IMR-90 (cell line): ENCODE results near the gene MUC5AC. TPM values are rescaled to one million over a fixed set of nuclear protein-coding genes. Genes with fewer than 3 reads are reported as not detected.

Experiments used
- ATAC-seq: fragments of 200-7000 bp; cut with Tn5 transposase; 2 replicates; pipeline ENCODE4 v1.9.1; 2020; ENCODE audit warnings: low read depth, mild to moderate bottlenecking, moderate library complexity
- BruUV-seq: library from RNA; stranded (reverse); fragments of 400-500 nt; replicated peaks from 2 replicates; lab custom pipeline; 2021; lab: Mats Ljungman, UMichigan
- CTCF ChIA-PET: fragments of 300-600 bp; formaldehyde crosslinking; extraction: SDS; loops from one replicate; lab custom pipeline; 2021; ENCODE audit warnings: antibody characterized with exemption; lab: Yijun Ruan, JAX
- POLR2A ChIA-PET: fragments of 300-600 bp; sonication (Branson Sonifier 250); formaldehyde crosslinking; loops from one replicate; lab custom pipeline; 2022; ENCODE audit warnings: antibody characterized with exemption; ENCODE audit not compliant: unreplicated experiment; lab: Charles Lee
- DNase-seq: peaks from one replicate; pipeline ENCODE4 v3.0.0; 2013
- H2AFZ ChIP-seq: replicated peaks from 2 replicates; pipeline ENCODE3; 2013; ENCODE audit warnings: low read length, mild to moderate bottlenecking; ENCODE audit not compliant: poor library complexity
- H2AK5ac ChIP-seq: 2 replicates; pipeline ENCODE4 v1.6.1; 2013; ENCODE audit warnings: low read depth, low read length, inconsistent platforms
- H2AK9ac ChIP-seq: replicated peaks from 2 replicates; pipeline ENCODE3; 2013; ENCODE audit warnings: mild to moderate bottlenecking, low read depth, low read length, moderate library complexity; ENCODE audit not compliant: poor library complexity
- H2BK120ac ChIP-seq: 2 replicates; pipeline ENCODE4 v1.6.1; 2013; ENCODE audit warnings: low read depth, low read length, inconsistent platforms
- H2BK15ac ChIP-seq: 3 replicates; pipeline ENCODE4 v1.6.1; 2013; ENCODE audit warnings: low read depth, low read length, inconsistent platforms
- H2BK20ac ChIP-seq: 2 replicates; pipeline ENCODE4 v1.6.1; 2013; ENCODE audit warnings: low read depth, mild to moderate bottlenecking, inconsistent platforms, low read length, moderate library complexity
- H2BK5ac ChIP-seq: 2 replicates; pipeline ENCODE4 v1.6.1; 2013; ENCODE audit warnings: mild to moderate bottlenecking, low read depth, low read length, inconsistent platforms; ENCODE audit not compliant: poor library complexity, severe bottlenecking
- H3K14ac ChIP-seq: replicated peaks from 2 replicates; pipeline ENCODE4 v1.6.1; 2013; ENCODE audit warnings: low read depth, low read length, inconsistent platforms
- H3K18ac ChIP-seq: 2 replicates; pipeline ENCODE4 v1.6.1; 2013; ENCODE audit warnings: low read depth, low read length, control low read depth
- H3K23ac ChIP-seq: 2 replicates; pipeline ENCODE4 v1.6.1; 2013; ENCODE audit warnings: low read depth, low read length, inconsistent platforms
- H3K27ac ChIP-seq: 2 replicates; pipeline ENCODE4 v1.5.1; 2013; ENCODE audit warnings: mild to moderate bottlenecking, control low read depth, low read length; ENCODE audit not compliant: insufficient read depth
- H3K27me3 ChIP-seq: 2 replicates; pipeline ENCODE4 v1.6.1; 2013; ENCODE audit warnings: low read length; ENCODE audit not compliant: control insufficient read depth, insufficient read depth
- H3K36me3 ChIP-seq: 2 replicates; pipeline ENCODE4 v1.6.1; 2013; ENCODE audit warnings: low read length, mixed read lengths; ENCODE audit not compliant: control insufficient read depth, insufficient read depth
- H3K4ac ChIP-seq: 2 replicates; pipeline ENCODE4 v1.6.1; 2013; ENCODE audit warnings: low read depth, low read length, inconsistent platforms
- H3K4me1 ChIP-seq: 2 replicates; pipeline ENCODE4 v1.6.1; 2013; ENCODE audit warnings: low read length, mixed read lengths; ENCODE audit not compliant: control insufficient read depth, insufficient read depth
- H3K4me2 ChIP-seq: 2 replicates; pipeline ENCODE4 v1.6.1; 2013; ENCODE audit warnings: low read depth, mild to moderate bottlenecking, control low read depth, low read length, moderate library complexity
- H3K4me3 ChIP-seq: 2 replicates; pipeline ENCODE4 v1.5.1; 2013; ENCODE audit warnings: low read depth, mild to moderate bottlenecking, control low read depth, low read length, moderate library complexity; ENCODE audit not compliant: insufficient read depth
- H3K56ac ChIP-seq: 2 replicates; pipeline ENCODE4 v1.6.1; 2013; ENCODE audit warnings: low read length, inconsistent platforms; ENCODE audit not compliant: insufficient read depth; ENCODE audit errors: extremely low read depth
- H3K79me1 ChIP-seq, 2 experiments: 2 replicates each; pipeline ENCODE4 v1.6.1; 2013; ENCODE audit warnings: low read length in 2 of 2, inconsistent platforms in 1 of 2, low read depth in 1 of 2
- H3K9ac ChIP-seq: 2 replicates; pipeline ENCODE4 v1.6.1; 2013; ENCODE audit warnings: low read depth, low read length, control low read depth
- H3K9me1 ChIP-seq: 2 replicates; pipeline ENCODE4 v1.6.1; 2013; ENCODE audit warnings: low read length, inconsistent platforms; ENCODE audit not compliant: insufficient read depth
- H3K9me3 ChIP-seq: 2 replicates; pipeline ENCODE4 v1.6.1; 2013; ENCODE audit warnings: low read length; ENCODE audit not compliant: control insufficient read depth, insufficient read depth
- H4K20me1 ChIP-seq: 2 replicates; pipeline ENCODE4 v1.6.1; 2013; ENCODE audit warnings: low read length, inconsistent platforms; ENCODE audit not compliant: insufficient read depth
- H4K5ac ChIP-seq: 2 replicates; pipeline ENCODE4 v1.6.1; 2013; ENCODE audit warnings: mild to moderate bottlenecking, low read depth, low read length, control low read depth
- H4K8ac ChIP-seq, 2 experiments: 2 replicates each; pipeline ENCODE4 v1.6.1; 2013; ENCODE audit warnings: low read depth in 2 of 2, low read length in 2 of 2, control low read depth in 1 of 2, inconsistent platforms in 1 of 2
- H4K91ac ChIP-seq: 2 replicates; pipeline ENCODE4 v1.6.1; 2013; ENCODE audit warnings: low read depth, low read length, inconsistent platforms; ENCODE audit not compliant: insufficient read depth
- NFE2L2 ChIP-seq: fragments of 150-350 bp; IDR thresholded peaks from 2 replicates; pipeline ENCODE4 v1.6.1; 2016; ENCODE audit warnings: low read depth, mild to moderate bottlenecking, low read length
- RCOR1 ChIP-seq: IDR thresholded peaks from 2 replicates; pipeline ENCODE4 v1.6.1; 2012; ENCODE audit warnings: mild to moderate bottlenecking, low read length, improper control_type of control experiment; ENCODE audit not compliant: insufficient replicate concordance
- WGBS, 2 experiments: methylation state at CpG; one replicate each; pipeline versions ENCODE4 v1.1.5 to v1.1.7; 2013; ENCODE audit warnings: missing lambda C conversion rate in 2 of 2; ENCODE audit not compliant: insufficient read length in 1 of 2; ENCODE audit errors: extremely low coverage in 2 of 2; 5-methylcytosine and 5-hydroxymethylcytosine counted together
- dilution Hi-C: fragments of 300-500 bp; cut with HindIII; formaldehyde crosslinking; loops from one replicate; pipeline ENCODE4 v1.14.3; 2018; ENCODE audit warnings: low sequenced_read_pairs; ENCODE audit not compliant: unreplicated experiment
- in situ Hi-C: fragments of 300-500 bp; cut with MboI; formaldehyde crosslinking; loops from 3 replicates; pipeline ENCODE4 v1.14.3; 2019; ENCODE audit warnings: low sequenced_read_pairs, inconsistent platforms, mixed read lengths
- intact Hi-C: fragments of 100-400 bp; cut with micrococcal nuclease; formaldehyde crosslinking; loops from 2 replicates; pipeline ENCODE4 v1.10.0; 2022
- polyA plus RNA-seq, 3 experiments: library from polyadenylated mRNA; depleted of rRNA; stranded (reverse); fragments of >200 nt; gene quantifications; 2 replicates each; pipeline ENCODE4 v1.2.3, GENCODE V29; 2012; ENCODE audit warnings: low replicate concordance in 1 of 3
- total RNA-seq: library from RNA; depleted of rRNA; stranded (reverse); fragments of >200 nt; gene quantifications from 2 replicates; pipeline ENCODE4 v1.2.3, GENCODE V29; 2012

MUC5AC gene
- total and polyA plus RNA-seq, 2 of the 4 experiments (the other 2 are of a cell fraction): 0.02 TPM; not detected in 1

GRCh38 chr11:1220941-1221721 lies 63.4 kb downstream of the MUC5AC start:
- H2BK20ac ChIP-seq: no peak overlapping the region
- no peak overlapping the region for H2AFZ ChIP-seq
- no peaks in the 10 kb centered on the region for H4K20me1 ChIP-seq
- DNase-seq (no peak), ATAC-seq (no peak)
- no peak overlapping the region for H3K27ac ChIP-seq
- no peak overlapping the region for H3K9ac ChIP-seq
- dilution Hi-C loops (no loop called here), in situ Hi-C loops (loop anchor here (25.0 kb wide), 1 partner anchor 291 kb away; no protein-coding TSS in a partner anchor), intact Hi-C loops (no loop called here)
- H3K36me3 ChIP-seq: no peaks in the 10 kb centered on the region
- H3K4me1 ChIP-seq: no peaks in the 10 kb centered on the region
- no peak overlapping the region for H4K91ac ChIP-seq
- H2BK15ac ChIP-seq: no peak overlapping the region
- H3K23ac ChIP-seq: no peak overlapping the region
- H3K18ac ChIP-seq: no peak overlapping the region
- H3K9me3 ChIP-seq: no peaks in the 10 kb centered on the region
- ChIA-PET CTCF (no interaction called here), POLR2A (no interaction called here)
- no peak overlapping the region for H2BK120ac ChIP-seq
- no peak overlapping the region for H3K4me3 ChIP-seq
- H2AK9ac ChIP-seq: no peak overlapping the region
- no peak overlapping the region for H3K14ac ChIP-seq
- no TSS peak for BruUV-seq
- TF ChIP-seq NFE2L2 (no peak), RCOR1 (no peak)
- H2BK5ac ChIP-seq: no peak overlapping the region
- no peaks in the 10 kb centered on the region for H3K9me1 ChIP-seq
- 42% methylated on average over 7 of the region's 28 CpGs; no CpG with 5 or more reads in 1 of the 2 experiments for WGBS, 2 experiments
- no peak overlapping the region for H4K5ac ChIP-seq
- H3K79me1 ChIP-seq: no peaks in the 10 kb centered on the region
- H3K4me2 ChIP-seq: no peak overlapping the region
- no peak overlapping the region for H3K56ac ChIP-seq
- H3K4ac ChIP-seq: no peak overlapping the region
- no peak overlapping the region for H4K8ac ChIP-seq
- H2AK5ac ChIP-seq: no peak overlapping the region
- H3K27me3 ChIP-seq: peaks cover 16% of the 10 kb centered on the region; the same call in 1 of the 2 replicates
